K562 (cell line): Measurements from ENCODE around the gene FAM110D.

Source experiments
- CTCF ChIP-seq, 3 experiments: IDR thresholded peaks in 2 of 3; conservative IDR thresholded peaks in 1 of 3; 2 replicates each; pipeline ENCODE4 v1.5.1; 2011 to 2012; ENCODE audit warnings: low read length in 3 of 3, mild to moderate bottlenecking in 3 of 3, control low read depth in 2 of 3, improper control_type of control experiment in 1 of 3, inconsistent platforms in 1 of 3, low read depth in 1 of 3, mixed read lengths in 1 of 3, moderate library complexity in 1 of 3; ENCODE audit not compliant: insufficient read depth in 2 of 3
- FOXK2 ChIP-seq, 2 experiments: fragments of 450-650 bp; IDR thresholded peaks in 1 of 2; conservative IDR thresholded peaks in 1 of 2; 2 replicates each; pipeline ENCODE4 v1.6.1; 2016; ENCODE audit warnings: low read depth in 2 of 2, mild to moderate bottlenecking in 1 of 2
- GATA2 ChIP-seq: sonication (generic); formaldehyde crosslinking; IDR thresholded peaks from 2 replicates; pipeline ENCODE4 v1.4.0; 2020; ENCODE audit warnings: mild to moderate bottlenecking, missing genetic modification reagents
- HDAC1 ChIP-seq, 2 experiments: fragments of 450-650 bp; IDR thresholded peaks; 2 replicates each; pipeline ENCODE4 v1.6.1; 2016 to 2017; ENCODE audit warnings: inconsistent platforms in 1 of 2, mild to moderate bottlenecking in 1 of 2, moderate library complexity in 1 of 2
- HMG20A ChIP-seq: fragments of 450-650 bp; formaldehyde crosslinking; conservative IDR thresholded peaks from 2 replicates; pipeline ENCODE4 v1.4.0; 2020; ENCODE audit warnings: mild to moderate bottlenecking, mixed read lengths
- MXI1 ChIP-seq: IDR thresholded peaks from 2 replicates; pipeline ENCODE4 v1.6.1; 2011; ENCODE audit warnings: low read depth, mild to moderate bottlenecking, improper control_type of control experiment, low read length
- NONO ChIP-seq, 2 experiments: fragments of 200-400 bp in 1 of 2; fragments of 450-650 bp in 1 of 2; formaldehyde crosslinking in 1 of 2; IDR thresholded peaks; 2 replicates each; pipeline ENCODE4 v1.6.1; 2017; ENCODE audit warnings: low read depth in 2 of 2, mild to moderate bottlenecking in 2 of 2, moderate library complexity in 2 of 2, low read length in 1 of 2
- RBM17 ChIP-seq: fragments of 200-400 bp; formaldehyde crosslinking; IDR thresholded peaks from 2 replicates; pipeline ENCODE4 v1.6.1; 2017; ENCODE audit warnings: low read depth, mild to moderate bottlenecking, low read length, borderline replicate concordance
- TAF1 ChIP-seq: IDR thresholded peaks from 2 replicates; pipeline ENCODE4 v1.6.1; 2011; ENCODE audit warnings: mild to moderate bottlenecking, low read length, moderate library complexity; ENCODE audit not compliant: insufficient read depth, control insufficient read depth, severe bottlenecking; ENCODE audit errors: extremely low read depth
- ZNF311 ChIP-seq: fragments of 250-450 bp; sonication (Bioruptor Pico); IDR thresholded peaks from 2 replicates; pipeline ENCODE4 v1.4.0; 2020; ENCODE audit warnings: mild to moderate bottlenecking, moderate library complexity
- ZNF398 ChIP-seq: fragments of 250-450 bp; sonication (Bioruptor Pico); IDR thresholded peaks from 2 replicates; pipeline ENCODE4 v1.8.0; 2021; ENCODE audit warnings: moderate library complexity, mild to moderate bottlenecking, inconsistent platforms
- ZNF551 ChIP-seq: fragments of 250-450 bp; sonication (Bioruptor Pico); IDR thresholded peaks from 2 replicates; pipeline ENCODE4 v1.5.0; 2021; ENCODE audit warnings: mild to moderate bottlenecking, moderate library complexity

GRCh38 chr1:26191739-26192138 is 32.9 kb downstream of the FAM110D start:
- TF ChIP-seq RBM17 (no peak), GATA2 (CRISPR knock-in tag) (no peak), HDAC1 (IDR thresholded peaks at IDR 0.05) (no peak), ZNF551 (CRISPR knock-in tag) (no peak), MXI1 (no peak), HMG20A (no peak), ZNF311 (CRISPR knock-in tag) (no peak), FOXK2 (conservative IDR thresholded peaks at IDR 0.05 in 1 of 2, IDR thresholded peaks at IDR 0.05 in 1 of 2; ENCODE audit: low read depth in 2 of 2) (no peak), CTCF (IDR thresholded peaks at IDR 0.05 in 2 of 3, conservative IDR thresholded peaks at IDR 0.05 in 1 of 3; ENCODE audit: insufficient read depth in 2 of 3, low read depth in 1 of 3, low read length in 3 of 3) (no peak), NONO (IDR thresholded peaks at IDR 0.05; ENCODE audit: low read depth in 2 of 2, low read length in 1 of 2) (no peak), TAF1 (no peak), ZNF398 (CRISPR knock-in tag) (no peak)
